IPS DF 19.7 (cell line): ENCODE results near the gene RSL1D1.
"Not testable (repeated sequence)": the region's sequence is repeated elsewhere in the genome, so short reads cannot be mapped to it uniquely, and the experiment has no call there.

ENCODE experiments used
- DNase-seq: peaks from one replicate; pipeline ENCODE4 v3.0.0-alpha.2; 2013; ENCODE audit warnings: low read depth, low spot score

Gene RSL1D1

DNA sequence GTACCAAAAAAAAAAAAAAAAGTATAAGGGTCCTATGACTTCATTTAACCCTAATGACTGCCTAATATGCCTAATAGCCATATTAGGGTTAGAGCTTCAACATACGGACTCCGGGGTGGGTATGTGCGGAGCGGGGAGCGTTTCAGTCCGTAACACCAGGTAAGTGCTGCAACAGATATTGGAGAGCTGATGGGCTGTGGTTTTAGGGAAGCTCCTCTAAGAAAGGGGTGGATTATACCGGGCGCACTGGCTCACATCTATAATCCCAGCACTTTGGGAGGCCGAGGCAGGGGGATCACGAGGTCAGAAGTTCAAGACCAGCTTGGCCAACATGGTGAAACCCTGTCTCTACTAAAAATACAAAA lies 52.3 kb downstream of the RSL1D1 start:
- no peak for DNase-seq

GRCh38 chr16:11797957-11798299 lies 53.4 kb downstream of the RSL1D1 start:
- DNase-seq = no peak

DNA sequence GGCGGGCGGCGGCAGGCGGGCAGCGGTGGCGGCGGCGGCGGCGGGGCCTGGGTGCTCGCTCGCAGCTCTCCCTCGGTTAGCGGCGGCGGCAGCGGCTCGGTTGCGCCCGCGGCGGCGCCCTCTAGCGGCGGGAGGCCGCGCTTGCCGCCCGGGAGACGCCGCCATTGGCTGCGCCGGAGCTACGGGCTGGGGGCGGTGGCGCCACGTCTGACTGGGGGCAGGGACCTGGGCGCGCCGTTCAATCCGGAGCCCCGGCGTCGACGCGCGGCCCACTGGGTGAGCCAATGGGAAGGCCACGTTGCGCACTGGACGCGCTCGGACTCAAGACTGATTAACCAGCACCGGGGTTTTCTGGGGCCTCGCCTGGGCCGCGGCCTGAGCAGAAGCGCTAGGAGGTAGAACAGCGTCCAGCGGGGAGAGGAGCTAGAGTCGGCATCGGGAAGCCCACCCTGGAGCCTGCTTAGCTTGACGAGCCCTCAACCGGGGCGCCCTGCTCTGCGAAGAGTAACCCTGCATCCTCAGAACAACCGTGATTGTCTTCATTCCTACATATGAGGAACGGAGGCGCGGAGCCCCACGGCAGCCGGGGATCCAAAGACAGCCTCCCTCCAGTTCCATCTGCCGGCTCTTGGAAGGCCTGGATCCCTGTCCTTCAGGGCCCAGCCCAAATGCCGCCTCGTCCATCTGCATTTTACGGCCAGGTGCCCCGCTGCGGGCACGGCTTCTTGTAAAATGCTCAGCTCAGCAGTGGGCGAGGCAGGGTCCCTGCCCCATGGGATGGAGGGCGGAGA lies 54.0 kb downstream of the RSL1D1 start, which contains the start of gene ZC3H7A:
ZC3H7A (minus strand) TSS at position 93 of the 791 bp plus-strand sequence. CDS start 14,904 bp downstream, outside the sequence.
- peak; percentile 86 for DNase-seq

DNA sequence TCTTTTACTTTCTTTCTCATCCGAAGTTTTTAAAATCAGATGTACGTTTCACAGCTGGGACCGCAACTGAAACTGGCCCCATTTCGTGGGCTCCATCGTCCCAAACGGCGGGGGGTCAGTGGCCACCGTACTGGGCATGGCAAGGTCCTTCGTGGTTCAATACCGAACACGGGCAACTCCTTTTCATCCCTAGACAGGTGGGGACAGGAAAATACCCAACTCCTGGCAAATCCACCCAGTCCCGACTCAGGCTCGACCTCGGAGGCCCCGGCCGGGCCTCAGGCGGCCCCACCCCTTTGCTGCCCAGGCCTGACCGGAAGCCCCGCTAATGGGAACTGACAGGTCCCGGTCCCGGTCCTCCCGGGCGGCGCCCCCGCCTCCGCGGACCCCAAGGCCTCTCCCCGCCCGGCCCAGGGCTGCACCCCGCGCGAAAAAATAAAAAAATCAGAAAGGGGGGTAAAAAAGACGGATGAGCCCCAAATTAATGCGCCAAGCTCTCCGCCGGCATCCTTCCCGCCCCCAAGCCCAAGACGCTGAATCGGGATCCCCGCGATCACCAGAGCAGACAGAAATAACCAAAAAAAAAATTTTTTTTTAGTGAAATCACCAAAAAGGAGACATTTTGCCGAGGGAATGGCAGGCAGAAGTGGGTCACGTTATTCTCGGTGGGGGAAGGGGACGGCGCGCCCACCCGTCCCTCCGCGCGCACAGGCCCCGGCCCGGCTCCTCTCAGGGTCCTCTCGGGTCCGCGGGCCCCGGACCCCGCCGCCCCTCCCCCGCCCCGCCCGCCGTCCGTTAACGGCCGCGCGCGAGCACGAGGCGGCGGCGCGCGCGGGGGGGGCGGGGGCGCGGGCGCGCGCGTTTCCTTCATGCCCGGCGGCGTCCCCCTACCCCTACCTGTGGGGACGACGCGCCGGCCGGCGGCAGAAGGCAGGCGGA lies 54.8 kb downstream of the RSL1D1 start:
- DNase-seq = no peak

GRCh38 chr16:11795887-11796226 lies 55.5 kb downstream of the RSL1D1 start:
- DNase-seq = no peak

DNA sequence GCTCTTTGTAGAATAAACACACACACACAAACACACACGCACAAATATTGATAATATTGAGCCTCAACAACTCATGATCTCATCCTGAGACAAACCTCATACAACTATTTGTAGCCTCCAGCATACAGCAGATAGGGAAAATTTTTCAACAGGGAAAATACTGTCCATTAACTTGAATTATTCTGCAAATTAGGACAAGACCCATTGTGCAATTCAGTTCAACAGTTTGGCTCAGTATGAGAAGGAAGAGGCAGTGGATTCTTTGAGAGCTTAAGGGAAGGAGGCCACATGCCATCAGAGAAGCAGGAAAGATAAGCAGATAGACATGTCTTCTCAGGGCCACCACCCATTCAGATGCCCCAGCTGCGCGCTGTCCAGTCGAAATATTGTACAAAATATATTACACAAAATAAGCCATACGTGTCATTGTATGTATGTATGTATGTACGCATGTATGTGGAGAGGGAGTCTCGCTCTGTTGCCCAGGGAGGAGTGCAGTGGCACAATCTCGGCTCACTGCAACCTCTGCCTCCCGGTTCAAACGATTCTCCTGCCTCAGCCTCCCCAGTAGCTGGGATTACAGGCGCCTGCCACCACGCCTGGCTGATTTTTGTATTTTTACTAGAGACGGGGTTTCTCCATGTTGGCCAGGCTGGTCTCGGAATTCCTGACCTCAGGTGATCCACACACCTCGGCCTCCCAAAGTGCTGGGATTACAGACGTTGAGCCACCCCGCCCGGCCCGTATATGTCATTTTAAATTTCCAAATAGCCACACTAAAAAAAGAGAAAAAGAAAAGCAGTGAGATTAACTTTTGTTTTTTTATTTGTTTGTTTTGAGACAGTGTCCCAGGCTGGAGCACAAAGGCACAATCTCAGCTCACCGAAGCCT lies 56.1 kb downstream of the RSL1D1 start:
- no peak for DNase-seq

- no peak for DNase-seq
Observed at GRCh38 chr16:11794447-11794846, 56.9 kb downstream of the RSL1D1 start.

DNA sequence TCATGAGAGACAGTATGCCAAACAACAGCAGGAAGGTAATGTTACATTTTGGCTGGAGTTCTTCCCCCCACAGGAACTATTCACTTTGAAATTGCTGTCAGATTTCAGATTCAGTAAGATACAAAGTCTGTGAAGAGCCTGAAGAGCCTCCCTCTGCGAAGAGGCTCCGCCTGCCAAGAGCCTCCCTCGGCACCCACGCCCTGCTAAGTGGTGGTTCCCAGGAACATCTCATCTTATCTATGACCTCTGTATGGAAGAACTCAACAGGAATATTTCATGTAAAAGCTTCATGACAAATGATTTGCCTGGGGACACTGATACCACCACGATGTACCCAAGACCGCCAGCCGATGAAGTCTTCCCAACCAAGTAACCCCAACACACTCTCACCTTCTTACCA lies 57.5 kb downstream of the RSL1D1 start:
- DNase-seq = no peak

DNA sequence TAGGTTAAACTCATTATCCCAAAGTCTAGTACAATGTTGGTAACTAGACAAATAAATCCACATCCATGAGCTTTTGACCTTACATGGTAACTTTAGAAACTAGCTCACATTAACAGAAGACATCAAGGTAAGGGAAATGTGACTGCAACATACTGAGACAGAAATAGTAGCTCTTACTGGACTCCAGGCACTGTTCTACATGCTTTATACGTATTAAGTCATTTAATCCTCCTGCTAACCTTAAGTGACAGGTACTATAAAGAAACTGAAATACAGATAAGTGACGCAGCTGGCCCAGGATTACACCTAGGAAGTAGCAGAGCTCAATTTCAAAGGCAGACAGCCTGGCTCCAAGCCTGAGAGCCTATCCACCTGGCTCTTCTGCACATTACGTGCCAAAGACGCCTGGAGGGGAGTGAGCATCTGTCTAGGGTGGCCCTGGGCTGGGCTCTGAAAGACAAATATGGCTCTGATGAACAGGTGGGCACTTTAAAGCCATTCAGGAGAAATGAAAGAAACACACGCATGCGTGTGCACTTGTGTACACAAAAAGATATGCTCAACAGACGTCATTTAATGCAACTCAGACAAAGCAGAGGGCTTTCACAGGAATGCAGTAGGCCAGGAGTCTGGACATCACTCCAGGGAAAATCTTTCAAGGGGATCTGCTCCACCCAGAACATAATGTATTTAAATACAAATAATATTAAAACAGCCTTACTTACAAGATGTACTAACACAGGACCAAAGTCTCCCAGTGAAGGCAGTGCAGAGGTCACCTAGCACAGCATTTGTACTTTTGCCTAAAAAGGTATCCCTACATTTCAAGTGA lies 58.7 kb downstream of the RSL1D1 start:
- DNase-seq = no peak

DNA sequence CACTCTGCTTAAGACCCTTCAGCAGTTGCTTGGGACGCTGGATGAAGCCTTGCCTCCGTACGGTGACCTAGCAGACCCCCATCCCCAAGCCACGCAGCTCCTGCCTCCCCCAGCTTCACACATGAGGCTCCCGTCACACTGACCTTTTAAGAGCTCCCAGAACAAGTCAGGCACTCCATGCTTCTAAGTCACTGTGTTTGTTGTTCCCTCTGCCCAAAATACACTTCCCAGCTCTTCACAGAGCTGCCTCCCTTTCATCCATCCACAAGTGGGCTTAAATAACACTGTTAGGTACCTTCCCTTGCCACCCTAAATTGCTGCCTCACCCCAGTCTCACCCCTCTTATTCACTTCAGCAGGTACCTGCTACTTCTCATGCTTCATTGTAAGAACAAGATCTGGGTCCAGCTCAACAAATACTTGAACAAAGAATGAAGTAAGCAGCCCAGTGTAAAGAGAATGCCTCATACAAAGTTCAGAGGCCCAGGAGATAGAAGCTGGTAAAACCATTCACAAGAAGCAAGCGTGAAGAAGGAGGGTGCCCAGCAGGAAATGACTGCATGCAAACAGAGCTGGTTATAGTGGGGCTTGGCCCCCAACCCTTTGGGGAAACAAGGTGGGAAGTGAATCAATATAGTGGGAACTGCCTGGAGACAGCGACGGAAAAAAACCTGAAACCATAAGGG lies 60.1 kb downstream of the RSL1D1 start:
- DNase-seq = no peak

DNA sequence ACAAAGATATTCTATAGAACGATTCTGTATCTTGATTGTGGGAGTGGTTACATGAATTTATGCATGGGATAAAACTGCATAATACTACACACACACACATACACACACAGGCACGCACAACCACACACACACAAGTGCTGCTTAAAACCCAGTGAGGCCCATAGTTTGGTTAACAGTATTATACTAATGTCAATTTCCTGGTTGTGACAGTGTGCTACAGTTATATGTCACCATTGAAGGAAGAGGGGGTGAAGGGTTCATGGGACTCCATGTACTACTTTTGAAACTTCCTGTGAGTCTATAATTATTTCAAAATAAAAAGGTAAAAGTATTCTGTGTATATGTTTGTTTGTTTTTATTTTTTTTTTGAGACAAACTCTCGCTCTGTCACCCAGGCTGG lies 62.4 kb downstream of the RSL1D1 start:
- DNase-seq = no peak

GRCh38 chr16:11784980-11785599 lies 66.3 kb downstream of the RSL1D1 start:
- not testable (repeated sequence) for DNase-seq

GRCh38 chr16:11784381-11784780 lies 67.0 kb downstream of the RSL1D1 start:
- DNase-seq = not testable (repeated sequence)

GRCh38 chr16:11784038-11784369 lies 67.3 kb downstream of the RSL1D1 start:
- no peak for DNase-seq
